Pancreas (tissue), 10 donors: Measurements from ENCODE around the gene SERP1. TPM values are rescaled to one million over a fixed set of nuclear protein-coding genes. Genes with fewer than 3 reads are reported as not detected.
"Not testable (repeated sequence)": the region's sequence is repeated elsewhere in the genome, so short reads cannot be mapped to it uniquely, and the experiment has no call there.

Experiments used
- ATAC-seq, 4 donors: fragments of 200-7000 bp; cut with Tn5 transposase; one replicate each; pipeline versions ENCODE4 v1.8.0 to v1.9.1; 2020; ENCODE audit warnings: mild to moderate bottlenecking in 4 of 4, moderate library complexity in 4 of 4
- DNase-seq, 6 donors: peaks; one replicate each; pipeline ENCODE4 v3.0.0-alpha.2; 2020
- FAIRE-seq: peaks from 2 replicates; lab custom pipeline; 2012; peaks lifted over from hg19 to GRCh38; lab: Jason Lieb, UNC
- H3K27ac ChIP-seq, 4 donors: fragments of 200-600 bp; sonication (generic); 1 replicate in 3 of 4; 2 replicates in 1 of 4; pipeline versions ENCODE4 v1.5.0 to v1.8.0; 2020
- H3K27me3 ChIP-seq, 4 donors: fragments of 200-600 bp; one replicate each; pipeline ENCODE4 v1.8.0; 2021
- H3K36me3 ChIP-seq, 3 donors: fragments of 200-600 bp; sonication (generic) in 1 of 3; one replicate each; pipeline versions ENCODE4 v1.5.0 to v1.8.0; 2020 to 2021
- H3K4me1 ChIP-seq, 3 donors: fragments of 200-600 bp; one replicate each; pipeline ENCODE4 v1.8.0; 2021
- H3K4me3 ChIP-seq, 4 donors: fragments of 200-600 bp; sonication (generic) in 2 of 4; one replicate each; pipeline versions ENCODE4 v1.5.0 to v1.8.0; 2020 to 2021
- H3K9me3 ChIP-seq, 4 donors: fragments of 200-600 bp; one replicate each; pipeline ENCODE4 v1.8.0; 2021
- WGBS, 2 donors: extraction: QIAGEN DNeasy Blood & Tissue Kit; methylation state at CpG; one replicate each; pipeline ENCODE4 v1.1.7; 2013; 5-methylcytosine and 5-hydroxymethylcytosine counted together
- intact Hi-C, 3 donors: fragments of 100-400 bp; cut with DNase I; formaldehyde crosslinking; loops; one replicate each; pipeline versions ENCODE4 v1.11.1 to v1.14.2; 2022
- polyA plus RNA-seq, 2 donors: library from polyadenylated mRNA; stranded (reverse); fragments of 200-250 nt; gene quantifications; one replicate each; pipeline ENCODE4 v1.2.3, GENCODE V29; 2013
- total RNA-seq, 6 donors: library from RNA; stranded (reverse); fragmentation: NEBNext Ultra II Directional in 4 of 6; extraction: Animal tissue kit (Norgen Biotek cat#: 25700) in 4 of 6; gene quantifications; one replicate each; pipeline versions ENCODE4 v1.2.1 to v1.2.4, GENCODE V29; 2021 to 2023
- TF ChIP-seq, protein P1 (sequence below), 4 donors: fragments of 200-600 bp; sonication (generic) in 3 of 4; IDR thresholded peaks; one replicate each; pipeline versions ENCODE4 v1.5.0 to v1.8.0; 2021; ENCODE audit warnings: antibody characterized with exemption in 4 of 4
- donor health status: healthy with polysubstance abuse.
- donor health status: DM: no; HTN: no; CAD: no; lungs with moderate emphysema.
- donor health status: DM: no; HTN: no; CAD: no.
- donor health status: control.
- donor health status: control.
- donor health status: Bipolar disorder and iron deficiency.
- donor health status: DM: yes; HTN: yes; CAD: no.
- donor health status: DM: no; HTN: no; CAD: no.
- donor health status: DM: no; HTN: no; CAD: no.
- donor health status: DM: yes; HTN: yes; CAD: no.

SERP1 gene
- total and polyA plus RNA-seq, 8 donors = 69.2 to 197 (median 137) TPM

DNA sequence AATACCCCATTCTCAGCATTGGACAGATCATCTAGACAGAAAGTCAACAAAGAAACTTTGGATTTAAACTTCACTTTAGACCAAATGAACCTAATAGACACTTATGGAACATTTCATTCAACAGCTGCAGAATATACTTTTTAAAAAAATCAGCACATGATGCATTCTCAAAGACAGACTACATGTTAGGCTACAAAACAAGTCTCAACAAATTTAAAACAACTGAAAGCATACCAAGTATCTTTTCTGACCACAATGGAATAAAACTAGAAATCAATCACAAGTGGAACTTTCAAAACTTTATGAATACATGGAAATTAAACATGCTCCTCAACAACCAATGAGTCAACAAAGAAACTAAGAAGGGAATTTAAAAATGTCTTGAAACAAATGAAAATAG is 37.9 kb downstream of the SERP1 start:
- ATAC-seq = no peak
- TF ChIP-seq, protein P1, sequence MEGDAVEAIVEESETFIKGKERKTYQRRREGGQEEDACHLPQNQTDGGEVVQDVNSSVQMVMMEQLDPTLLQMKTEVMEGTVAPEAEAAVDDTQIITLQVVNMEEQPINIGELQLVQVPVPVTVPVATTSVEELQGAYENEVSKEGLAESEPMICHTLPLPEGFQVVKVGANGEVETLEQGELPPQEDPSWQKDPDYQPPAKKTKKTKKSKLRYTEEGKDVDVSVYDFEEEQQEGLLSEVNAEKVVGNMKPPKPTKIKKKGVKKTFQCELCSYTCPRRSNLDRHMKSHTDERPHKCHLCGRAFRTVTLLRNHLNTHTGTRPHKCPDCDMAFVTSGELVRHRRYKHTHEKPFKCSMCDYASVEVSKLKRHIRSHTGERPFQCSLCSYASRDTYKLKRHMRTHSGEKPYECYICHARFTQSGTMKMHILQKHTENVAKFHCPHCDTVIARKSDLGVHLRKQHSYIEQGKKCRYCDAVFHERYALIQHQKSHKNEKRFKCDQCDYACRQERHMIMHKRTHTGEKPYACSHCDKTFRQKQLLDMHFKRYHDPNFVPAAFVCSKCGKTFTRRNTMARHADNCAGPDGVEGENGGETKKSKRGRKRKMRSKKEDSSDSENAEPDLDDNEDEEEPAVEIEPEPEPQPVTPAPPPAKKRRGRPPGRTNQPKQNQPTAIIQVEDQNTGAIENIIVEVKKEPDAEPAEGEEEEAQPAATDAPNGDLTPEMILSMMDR (IDR thresholded peaks at IDR 0.05) = no peak
- Histone ChIP-seq H3K9me3 (no peaks in the 10 kb centered on the region), H3K4me3 (no peak overlapping the region), H3K27ac (no peak overlapping the region), H3K4me1 (no peaks in the 10 kb centered on the region), H3K36me3 (no peaks in the 10 kb centered on the region), H3K27me3 (no peaks in the 10 kb centered on the region)
- DNase-seq = no peak
- FAIRE-seq = no peak
- intact Hi-C loops = no loop called here

DNA sequence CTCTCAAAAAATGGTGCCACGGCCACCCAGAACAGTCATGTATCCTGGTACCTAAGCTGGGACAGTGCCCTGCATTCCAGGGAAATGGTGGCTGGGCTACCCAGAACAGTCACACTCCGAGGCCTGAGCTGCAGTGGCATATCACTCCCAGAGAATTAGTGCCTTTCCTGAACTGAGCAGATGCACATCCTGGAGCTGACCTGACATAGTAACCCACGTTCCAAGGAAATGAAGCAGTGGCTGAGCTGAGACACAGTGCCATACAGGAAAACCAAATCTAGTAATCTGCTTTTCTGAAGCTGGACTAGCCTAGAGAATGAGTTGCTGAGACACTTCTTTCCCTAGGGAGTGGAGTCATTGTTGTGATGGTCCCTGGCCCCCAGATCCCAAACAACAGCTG is 41.8 kb downstream of the SERP1 start:
- H3K27ac ChIP-seq = no peak overlapping the region
- intact Hi-C loops = no loop called here
- 78 to 82% methylated on average over 3 of the region's 3 CpGs for WGBS, 2 donors
- FAIRE-seq (no peak), ATAC-seq (no peak), DNase-seq (no peak)
- TF ChIP-seq, protein P1 (IDR thresholded peaks at IDR 0.05) = no peak
- H3K4me1 ChIP-seq = no peaks in the 10 kb centered on the region
- no peaks in the 10 kb centered on the region for H3K27me3 ChIP-seq
- H3K9me3 ChIP-seq = no peaks in the 10 kb centered on the region
- H3K4me3 ChIP-seq = no peak overlapping the region
- no peaks in the 10 kb centered on the region for H3K36me3 ChIP-seq

DNA sequence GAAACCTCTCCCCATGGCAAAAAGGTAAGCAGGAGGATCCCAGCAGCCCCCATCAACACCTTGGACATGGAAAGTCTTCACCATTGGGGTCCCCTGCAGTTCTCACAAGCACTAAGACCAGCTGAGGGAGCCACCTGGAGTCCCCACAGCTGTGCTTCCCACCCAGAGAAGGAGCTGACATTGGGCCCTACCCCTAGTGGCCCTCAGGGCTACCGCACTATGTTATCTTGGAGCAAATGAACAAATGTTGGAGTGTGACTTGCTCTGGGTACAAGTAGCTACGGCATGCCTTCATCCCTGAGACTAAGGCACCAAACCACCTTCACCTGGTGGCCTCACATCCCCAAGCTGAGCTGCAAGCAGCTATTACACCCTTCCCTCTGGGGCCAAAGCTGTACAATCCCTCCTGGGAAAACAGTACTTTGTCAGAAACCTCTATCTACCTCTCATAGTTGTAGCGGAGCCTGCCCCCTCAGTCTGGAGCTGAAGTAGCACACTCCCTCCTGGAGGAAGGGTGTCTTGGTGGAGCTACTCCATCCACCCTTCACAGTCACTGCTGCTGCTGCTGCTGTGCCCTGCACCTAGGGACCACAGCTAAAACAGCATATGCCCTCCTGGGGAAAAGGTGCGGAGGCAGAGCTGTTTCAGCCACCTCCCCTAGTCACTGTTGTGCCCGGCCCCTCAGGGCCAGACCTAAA is 42.7 kb downstream of the SERP1 start:
- Histone ChIP-seq H3K27me3 (no peaks in the 10 kb centered on the region), H3K4me3 (no peak overlapping the region), H3K36me3 (no peaks in the 10 kb centered on the region), H3K4me1 (no peaks in the 10 kb centered on the region), H3K9me3 (no peaks in the 10 kb centered on the region), H3K27ac (no peak overlapping the region)
- ATAC-seq (no peak), FAIRE-seq (no peak), DNase-seq (no peak)
- TF ChIP-seq, protein P1 (IDR thresholded peaks at IDR 0.05) = no peak
- 82 to 86% methylated on average over 5 of the region's 5 CpGs for WGBS, 2 donors
- intact Hi-C loops = no loop called here

DNA sequence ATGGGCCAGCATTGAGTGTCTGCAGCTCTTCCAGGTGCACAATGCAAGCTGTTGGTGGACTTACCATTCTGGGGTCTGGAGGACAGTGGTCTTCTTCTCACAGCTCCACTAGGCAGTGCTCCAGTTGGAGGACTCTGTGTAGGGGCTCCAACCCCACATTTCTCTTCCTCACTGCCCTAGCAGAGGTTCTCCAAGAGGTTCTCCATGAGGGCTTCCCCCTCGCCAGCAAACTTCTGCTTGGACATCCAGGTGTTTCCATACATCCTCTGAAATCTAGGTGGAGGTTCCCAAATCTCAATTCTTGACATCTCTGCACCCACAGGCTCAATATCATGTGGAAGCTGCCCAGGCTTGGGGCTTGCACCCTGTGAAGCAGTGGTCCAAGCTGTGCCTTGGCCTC is 45.3 kb downstream of the SERP1 start:
- intact Hi-C loops, FAIRE-seq, DNase-seq, H3K36me3 ChIP-seq, H3K27ac ChIP-seq, ATAC-seq, H3K9me3 ChIP-seq, H3K27me3 ChIP-seq, H3K4me1 ChIP-seq, H3K4me3 ChIP-seq: not testable (repeated sequence)
- 96% methylated on average over 1 of the region's 1 CpG for WGBS, 2 donors

DNA sequence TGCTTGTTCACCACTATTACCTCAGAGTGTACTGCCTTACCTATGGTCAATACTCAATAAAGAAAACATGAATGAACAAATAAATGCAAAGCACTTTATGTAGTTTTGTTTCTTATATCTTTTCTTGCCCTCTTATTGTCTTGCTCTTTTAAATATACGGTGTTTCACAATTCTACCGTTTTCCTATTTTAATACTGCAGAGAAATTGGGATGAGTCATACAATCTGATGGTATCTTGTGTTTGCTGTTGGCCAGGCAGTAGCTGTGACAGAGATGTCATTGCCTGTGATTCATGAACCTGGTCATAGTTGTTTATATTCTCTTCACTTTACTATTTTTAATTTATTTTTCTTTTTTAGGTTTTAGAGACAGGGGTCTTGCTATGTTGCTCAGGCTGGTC is 48.3 kb downstream of the SERP1 start:
- Histone ChIP-seq H3K27ac (no peak overlapping the region), H3K4me1 (peaks cover 0 to 4% (median 0%) of the 10 kb centered on the region in 3 donors), H3K36me3 (no peaks in the 10 kb centered on the region), H3K4me3 (no peak overlapping the region), H3K9me3 (no peaks in the 10 kb centered on the region), H3K27me3 (no peaks in the 10 kb centered on the region)
- 53 to 58% methylated on average over 2 of the region's 2 CpGs for WGBS, 2 donors
- DNase-seq = no peak
- intact Hi-C loops = loop anchor here in 2 of 3 donors (5.0 to 10.0 kb wide), 4 partner anchors 83 to 273 kb away; no protein-coding TSS in a partner anchor
- no peak for ATAC-seq
- no peak for FAIRE-seq
- TF ChIP-seq, protein P1 (IDR thresholded peaks at IDR 0.05) = no peak
